ENCODE measurements around the gene MEF2B. TPM values are rescaled to one million over a fixed set of nuclear protein-coding genes. Genes with fewer than 3 reads are reported as not detected.

The MEF2B gene
- polyA plus RNA-seq, 3 donors: 0.22 to 1.00 (median 0.23) TPM

Other genes with a start within 250 kb of the MEF2B start
- 10 to 100 TPM in 2 of 3 donors, 1 to 10 TPM in 1; 5.7 to 44.3 (median 16.3) TPM for gene HOMER3, start 229.0 kb downstream of the MEF2B start, polyA plus RNA-seq
- 10 to 100 TPM; 14.3 to 35.2 (median 31.7) TPM for gene SUGP2, start 136.7 kb downstream of the MEF2B start, polyA plus RNA-seq
- gene ARMC6, start 136.7 kb downstream of the MEF2B start, polyA plus RNA-seq: 10 to 100 TPM in 2 of 3 donors, 1 to 10 TPM in 1; 8.7 to 19.9 (median 15.6) TPM
- 10 to 100 TPM; 10.8 to 11.4 (median 11.0) TPM for gene SLC25A42, start 106.3 kb downstream of the MEF2B start, polyA plus RNA-seq
- 10 to 100 TPM in 2 of 3 donors, 1 to 10 TPM in 1; 8.7 to 21.8 (median 19.0) TPM for gene TMEM161A, start 31.8 kb downstream of the MEF2B start, polyA plus RNA-seq
- 10 to 100 TPM; 12.4 to 37.7 (median 35.4) TPM for gene BORCS8, start 21.9 kb upstream of the MEF2B start, polyA plus RNA-seq
- 10 to 100 TPM; 41.8 to 93.6 (median 70.7) TPM for gene RFXANK, start 22.0 kb upstream of the MEF2B start, polyA plus RNA-seq
- gene NR2C2AP, start 33.2 kb upstream of the MEF2B start, polyA plus RNA-seq: 10 to 100 TPM in 2 of 3 donors, 1 to 10 TPM in 1; 9.3 to 16.0 (median 15.5) TPM
- under 1 TPM in 2 of 3 donors, not detected in 1; 0.01 to 0.06 TPM for gene NCAN, start 41.7 kb upstream of the MEF2B start, polyA plus RNA-seq
- gene TM6SF2, start 103.0 kb upstream of the MEF2B start, polyA plus RNA-seq: under 1 TPM in 2 of 3 donors, not detected in 1; 0.14 to 0.46 TPM
- gene SUGP1, start 150.2 kb upstream of the MEF2B start, polyA plus RNA-seq: 10 to 100 TPM; 19.8 to 23.2 (median 22.2) TPM
- 10 to 100 TPM; 15.2 to 19.5 (median 16.1) TPM for gene MAU2, start 150.6 kb upstream of the MEF2B start, polyA plus RNA-seq
- 10 to 100 TPM; 12.6 to 33.8 (median 24.9) TPM for gene GATAD2A, start 235.4 kb upstream of the MEF2B start, polyA plus RNA-seq